ENCODE measurements around the gene SLC13A2. TPM values are rescaled to one million over a fixed set of nuclear protein-coding genes. Genes with fewer than 3 reads are reported as not detected.

The SLC13A2 gene
- total RNA-seq, 4 donors from 2014 or later, result 49.7 to 95.0 (median 50.3) TPM; not detected in 1

- in situ Hi-C loops (cut with MboI; ENCODE audit: low pct_ligation_motif_present in 1 of 4, low pct_unique_long_range_greater_than_20kb in 1 of 4, low sequenced_read_pairs in 3 of 4), result no loop called here
- WGBS, 2 donors (ENCODE audit: low coverage in 1 of 2), result 78 to 80% methylated on average over 3 to 4 of the region's 4 CpGs
- Histone ChIP-seq H3K27ac (no peak overlapping the region), H3K4me3 (no peak overlapping the region), H3K4me1 (no peaks in the 10 kb centered on the region), H3K36me3 (no peaks in the 10 kb centered on the region), H3K27me3 (no peaks in the 10 kb centered on the region), H3K9me3 (no peaks in the 10 kb centered on the region)
- TF ChIP-seq EP300 (IDR thresholded peaks at IDR 0.05; ENCODE audit: low read depth), result no peak
- no peak for TF ChIP-seq POLR2AphosphoS5 (IDR thresholded peaks at IDR 0.05)
- TF ChIP-seq POLR2A (IDR thresholded peaks at IDR 0.05), result no peak
- TF ChIP-seq CTCF (IDR thresholded peaks at IDR 0.05), result no peak
- no peak for DNase-seq
- intact Hi-C loops (cut with DNase I; ENCODE audit: low total_unique reads), result loop anchor here (5.0 to 10.0 kb wide), 2 partner anchors 63 to 159 kb away; no protein-coding TSS in a partner anchor
These were observed 68.0 kb downstream of the SLC13A2 start for GRCh38 chr17:28541439-28541838.

- H3K27ac ChIP-seq, result no peak overlapping the region
- in situ Hi-C loops (cut with MboI; ENCODE audit: low pct_ligation_motif_present in 1 of 4, low pct_unique_long_range_greater_than_20kb in 1 of 4, low sequenced_read_pairs in 3 of 4) (no loop called here), intact Hi-C loops (cut with DNase I; ENCODE audit: low total_unique reads) (loop anchor here (5.0 to 10.0 kb wide), 2 partner anchors 60 to 162 kb away; no protein-coding TSS in a partner anchor)
- WGBS, 2 donors (ENCODE audit: low coverage in 1 of 2), result 92 to 100% methylated on average over 1 to 4 of the region's 4 CpGs
- DNase-seq, result no peak
- H3K36me3 ChIP-seq, result peaks cover 0 to 6% (median 0%) of the 10 kb centered on the region in 4 donors
- H3K27me3 ChIP-seq, result no peaks in the 10 kb centered on the region
- H3K4me3 ChIP-seq, result no peak overlapping the region
- no peak for TF ChIP-seq POLR2AphosphoS5 (IDR thresholded peaks at IDR 0.05)
- no peak for TF ChIP-seq EP300 (IDR thresholded peaks at IDR 0.05; ENCODE audit: low read depth)
- TF ChIP-seq CTCF (IDR thresholded peaks at IDR 0.05), result no peak
- TF ChIP-seq POLR2A (IDR thresholded peaks at IDR 0.05), result no peak
- H3K9me3 ChIP-seq, result no peaks in the 10 kb centered on the region
- H3K4me1 ChIP-seq, result peaks cover 0 to 14% (median 0%) of the 10 kb centered on the region in 4 donors
These were observed 71.1 kb downstream of the SLC13A2 start for GRCh38 chr17:28544402-28545140.

- H3K4me3 ChIP-seq, result no peak overlapping the region
- H3K9me3 ChIP-seq, result no peaks in the 10 kb centered on the region
- peaks cover 0 to 6% (median 0%) of the 10 kb centered on the region in 4 donors for H3K36me3 ChIP-seq
- in situ Hi-C loops (cut with MboI; ENCODE audit: low pct_ligation_motif_present in 1 of 4, low pct_unique_long_range_greater_than_20kb in 1 of 4, low sequenced_read_pairs in 3 of 4), result no loop called here
- peaks cover 0 to 19% (median 0%) of the 10 kb centered on the region in 4 donors for H3K4me1 ChIP-seq
- no peak for DNase-seq
- H3K27ac ChIP-seq, result no peak overlapping the region
- intact Hi-C loops (cut with DNase I; ENCODE audit: low total_unique reads), result loop anchor here (10.0 kb wide), 1 partner anchor 60 kb away; no protein-coding TSS in a partner anchor
- no peak for TF ChIP-seq POLR2A (IDR thresholded peaks at IDR 0.05)
- TF ChIP-seq POLR2AphosphoS5 (IDR thresholded peaks at IDR 0.05), result no peak
- no peak for TF ChIP-seq CTCF (IDR thresholded peaks at IDR 0.05)
- no peak for TF ChIP-seq EP300 (IDR thresholded peaks at IDR 0.05; ENCODE audit: low read depth)
- H3K27me3 ChIP-seq, result no peaks in the 10 kb centered on the region
- WGBS, 2 donors (ENCODE audit: low coverage in 1 of 2), result 73% methylated on average over 2 of the region's 2 CpGs; no CpG with 5 or more reads in 1 of the 2 donors
These were observed 71.7 kb downstream of the SLC13A2 start for GRCh38 chr17:28545141-28545503.

- Histone ChIP-seq H3K4me1 (peaks cover 0 to 22% (median 0%) of the 10 kb centered on the region in 4 donors), H3K9me3 (no peaks in the 10 kb centered on the region), H3K27me3 (no peaks in the 10 kb centered on the region), H3K27ac (no peak overlapping the region), H3K4me3 (no peak overlapping the region), H3K36me3 (peaks cover 0 to 6% (median 0%) of the 10 kb centered on the region in 4 donors)
- WGBS, 2 donors (ENCODE audit: low coverage in 1 of 2), result 60 to 67% methylated on average over 1 to 6 of the region's 6 CpGs
- intact Hi-C loops (cut with DNase I; ENCODE audit: low total_unique reads), result loop anchor here (10.0 kb wide), 1 partner anchor 59 kb away; no protein-coding TSS in a partner anchor
- in situ Hi-C loops (cut with MboI; ENCODE audit: low pct_ligation_motif_present in 1 of 4, low pct_unique_long_range_greater_than_20kb in 1 of 4, low sequenced_read_pairs in 3 of 4), result no loop called here
- no peak for DNase-seq
- TF ChIP-seq CTCF (IDR thresholded peaks at IDR 0.05), result no peak
- no peak for TF ChIP-seq POLR2A (IDR thresholded peaks at IDR 0.05)
- no peak for TF ChIP-seq EP300 (IDR thresholded peaks at IDR 0.05; ENCODE audit: low read depth)
- TF ChIP-seq POLR2AphosphoS5 (IDR thresholded peaks at IDR 0.05), result no peak
These were observed 72.5 kb downstream of the SLC13A2 start for GRCh38 chr17:28545787-28546415.
